ENCODE data around the gene KRTAP9-6.

- TF ChIP-seq, protein P1, sequence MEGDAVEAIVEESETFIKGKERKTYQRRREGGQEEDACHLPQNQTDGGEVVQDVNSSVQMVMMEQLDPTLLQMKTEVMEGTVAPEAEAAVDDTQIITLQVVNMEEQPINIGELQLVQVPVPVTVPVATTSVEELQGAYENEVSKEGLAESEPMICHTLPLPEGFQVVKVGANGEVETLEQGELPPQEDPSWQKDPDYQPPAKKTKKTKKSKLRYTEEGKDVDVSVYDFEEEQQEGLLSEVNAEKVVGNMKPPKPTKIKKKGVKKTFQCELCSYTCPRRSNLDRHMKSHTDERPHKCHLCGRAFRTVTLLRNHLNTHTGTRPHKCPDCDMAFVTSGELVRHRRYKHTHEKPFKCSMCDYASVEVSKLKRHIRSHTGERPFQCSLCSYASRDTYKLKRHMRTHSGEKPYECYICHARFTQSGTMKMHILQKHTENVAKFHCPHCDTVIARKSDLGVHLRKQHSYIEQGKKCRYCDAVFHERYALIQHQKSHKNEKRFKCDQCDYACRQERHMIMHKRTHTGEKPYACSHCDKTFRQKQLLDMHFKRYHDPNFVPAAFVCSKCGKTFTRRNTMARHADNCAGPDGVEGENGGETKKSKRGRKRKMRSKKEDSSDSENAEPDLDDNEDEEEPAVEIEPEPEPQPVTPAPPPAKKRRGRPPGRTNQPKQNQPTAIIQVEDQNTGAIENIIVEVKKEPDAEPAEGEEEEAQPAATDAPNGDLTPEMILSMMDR (conservative IDR thresholded peaks at IDR 0.05; ENCODE audit: low read depth, low read length), result no peak
- TF ChIP-seq EZH2 (IDR thresholded peaks at IDR 0.05; ENCODE audit: borderline replicate concordance, low read depth, low read length, poor library complexity, severe bottlenecking), result no peak
Observed at GRCh38 chr17:41308251-41308917, 43.2 kb downstream of the KRTAP9-6 start.
